DMS114 treated with DMSO at 0.1 percent for 48 hours (cell line): ENCODE measurements around the gene RBM3.
"Not testable (repeated sequence)": the region's sequence is repeated elsewhere in the genome, so short reads cannot be mapped to it uniquely, and the experiment has no call there.

Experiments
- DNase-seq: peaks from one replicate; lab custom pipeline; 2025; ENCODE audit not compliant: unreplicated experiment; lab: John Stamatoyannopoulos, UW

The RBM3 gene

DNA sequence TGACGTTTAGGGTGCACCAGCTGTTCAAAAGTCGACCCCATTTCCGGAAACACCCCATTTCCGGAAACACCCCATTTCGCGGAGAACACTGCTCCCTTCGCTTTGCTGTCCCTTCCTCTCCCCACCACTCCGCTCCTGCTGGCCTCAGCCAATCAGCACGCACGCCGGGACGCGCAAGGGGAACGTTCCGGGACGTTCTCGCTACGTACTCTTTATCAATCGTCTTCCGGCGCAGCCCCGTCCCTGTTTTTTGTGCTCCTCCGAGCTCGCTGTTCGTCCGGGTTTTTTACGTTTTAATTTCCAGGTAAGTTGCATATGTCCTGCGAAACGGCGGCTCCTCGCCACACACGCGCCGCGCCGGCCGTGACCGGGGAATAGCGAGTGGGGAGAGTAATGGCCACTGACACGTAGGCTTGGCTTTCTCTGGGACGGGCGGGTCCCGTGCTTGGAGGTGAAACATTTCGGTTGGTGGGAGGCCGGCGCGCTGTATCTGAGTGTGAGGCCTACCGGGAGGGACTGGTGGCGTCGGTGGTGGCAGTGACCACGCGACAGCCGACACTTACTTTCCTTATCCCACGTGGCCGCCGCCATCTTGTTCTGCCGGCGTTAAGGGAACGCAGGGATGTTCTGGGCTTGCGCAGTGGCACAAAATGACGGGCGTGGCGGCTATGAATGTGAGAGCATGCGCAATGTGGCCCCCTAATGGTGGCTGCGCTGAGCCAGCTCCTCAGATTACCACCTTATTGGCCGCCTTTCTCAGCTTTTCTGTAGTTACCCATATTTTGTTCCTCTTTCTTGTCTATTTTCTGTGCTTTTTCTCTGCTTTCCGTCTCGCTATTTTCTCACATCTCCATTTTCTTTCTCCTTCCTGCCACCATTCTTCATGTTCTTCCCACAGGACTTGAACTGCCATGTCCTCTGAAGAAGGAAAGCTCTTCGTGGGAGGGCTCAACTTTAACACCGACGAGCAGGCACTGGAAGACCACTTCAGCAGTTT lies at the start of gene RBM3:
RBM3 (plus strand) TSS at position 215 of the 997 bp plus-strand sequence; CDS start at position 912, 697 bp downstream.
- DNase-seq, result peak; percentile 80

DNA sequence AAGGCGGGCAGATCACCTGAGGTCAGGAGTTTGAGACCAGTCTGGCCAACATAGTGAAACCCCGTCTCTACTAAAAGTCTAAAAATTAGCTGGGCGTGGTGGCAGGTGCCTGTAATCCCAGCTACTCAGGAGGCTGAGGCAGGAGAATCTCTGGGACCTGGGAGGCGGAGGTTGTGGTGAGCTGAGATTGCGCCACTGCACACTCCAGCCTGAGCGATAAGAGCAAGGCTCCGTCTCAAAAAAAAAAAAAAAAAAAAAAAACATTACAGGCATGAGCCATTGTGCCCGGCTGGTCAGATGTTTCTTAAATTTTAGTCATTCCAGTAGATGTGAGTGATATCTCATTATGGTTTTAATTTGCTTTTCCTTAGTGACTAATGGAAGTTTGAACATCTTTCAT lies 48.4 kb upstream of the RBM3 start:
- not testable (repeated sequence) for DNase-seq

DNA sequence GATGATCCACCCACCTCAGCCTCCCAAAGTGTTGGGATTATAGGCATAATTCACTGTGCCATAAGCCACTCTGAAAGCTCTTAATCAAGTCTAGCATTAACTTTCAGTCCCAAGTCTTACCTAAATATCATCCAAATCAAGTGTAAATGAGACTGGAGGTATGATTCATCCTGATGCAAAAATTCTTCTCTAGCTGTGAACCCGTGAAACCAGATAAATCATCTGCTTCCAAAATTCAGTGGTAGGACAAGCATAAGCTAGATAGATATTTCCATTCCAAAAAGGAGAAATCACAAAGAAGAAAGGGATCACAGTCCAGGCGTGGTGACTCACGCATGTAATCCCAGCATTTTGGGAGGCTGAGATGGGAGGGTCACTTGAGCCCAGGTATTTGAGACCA lies 43.5 kb upstream of the RBM3 start:
- DNase-seq, result no peak

DNA sequence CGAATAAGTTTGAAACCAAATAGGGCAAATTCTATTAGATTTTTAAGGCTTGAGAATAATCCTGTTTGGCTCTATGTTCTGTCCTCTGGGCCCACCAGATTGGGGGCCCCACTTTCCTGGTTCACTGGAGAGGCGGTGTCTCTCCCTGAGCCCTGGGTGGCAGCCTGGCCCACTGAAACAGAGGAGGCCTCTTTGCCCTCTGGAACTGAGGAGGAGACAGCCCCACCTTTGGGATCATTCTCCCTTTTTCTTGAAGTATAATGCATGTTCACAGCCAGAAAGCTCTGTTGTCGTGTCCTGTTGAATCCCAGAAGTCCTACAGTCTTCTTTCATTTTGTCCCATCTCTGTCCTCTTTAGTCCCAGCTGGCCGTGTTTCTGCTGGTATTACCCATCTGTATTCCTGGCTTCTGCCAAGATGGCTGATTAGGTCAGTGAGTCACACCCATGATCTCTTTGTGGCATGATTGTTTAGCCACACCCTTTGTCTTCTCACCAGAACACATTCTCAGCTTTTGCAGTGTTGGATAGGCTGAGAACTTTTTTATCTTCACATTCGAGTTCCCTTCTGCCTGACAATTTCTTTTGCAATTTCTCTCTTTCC lies 42.8 kb upstream of the RBM3 start:
- DNase-seq, result no peak

DNA sequence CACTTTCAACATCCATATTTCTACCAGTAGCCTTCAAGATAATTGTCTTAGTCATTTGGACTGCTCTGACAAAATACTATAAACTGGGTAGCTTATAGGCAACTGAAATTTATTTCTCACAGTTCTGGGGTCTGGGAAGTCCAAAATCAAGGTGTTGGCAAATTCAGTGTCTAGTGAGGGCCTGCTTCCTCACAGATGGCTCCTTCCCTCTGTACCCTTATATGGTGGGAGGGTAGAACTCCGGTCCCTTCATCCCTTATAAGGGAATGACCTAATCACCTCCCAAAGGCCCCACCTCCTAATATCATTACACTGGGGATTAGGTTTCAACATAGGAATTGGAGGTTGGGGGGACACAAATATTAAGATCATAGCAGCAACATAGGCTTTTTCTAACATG lies 42.1 kb upstream of the RBM3 start:
- no peak for DNase-seq

DNA sequence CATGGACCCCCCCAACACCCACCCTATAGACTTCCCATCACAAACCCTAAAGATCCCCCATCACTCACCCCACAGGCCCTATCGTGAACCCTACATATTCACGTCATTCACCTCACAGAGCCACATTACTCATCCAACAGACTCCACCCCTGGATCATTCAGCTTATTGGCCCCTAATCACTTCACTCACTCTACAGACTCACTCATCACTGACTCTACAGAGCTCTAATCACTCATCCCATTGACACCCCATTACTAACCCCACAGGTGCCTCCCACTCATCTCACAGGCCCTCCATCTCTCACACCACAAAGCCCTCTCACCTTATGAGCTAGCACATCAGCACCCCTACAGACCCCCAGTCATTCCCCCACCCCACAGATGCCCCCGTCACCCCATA lies 41.1 kb upstream of the RBM3 start:
- no peak for DNase-seq

DNA sequence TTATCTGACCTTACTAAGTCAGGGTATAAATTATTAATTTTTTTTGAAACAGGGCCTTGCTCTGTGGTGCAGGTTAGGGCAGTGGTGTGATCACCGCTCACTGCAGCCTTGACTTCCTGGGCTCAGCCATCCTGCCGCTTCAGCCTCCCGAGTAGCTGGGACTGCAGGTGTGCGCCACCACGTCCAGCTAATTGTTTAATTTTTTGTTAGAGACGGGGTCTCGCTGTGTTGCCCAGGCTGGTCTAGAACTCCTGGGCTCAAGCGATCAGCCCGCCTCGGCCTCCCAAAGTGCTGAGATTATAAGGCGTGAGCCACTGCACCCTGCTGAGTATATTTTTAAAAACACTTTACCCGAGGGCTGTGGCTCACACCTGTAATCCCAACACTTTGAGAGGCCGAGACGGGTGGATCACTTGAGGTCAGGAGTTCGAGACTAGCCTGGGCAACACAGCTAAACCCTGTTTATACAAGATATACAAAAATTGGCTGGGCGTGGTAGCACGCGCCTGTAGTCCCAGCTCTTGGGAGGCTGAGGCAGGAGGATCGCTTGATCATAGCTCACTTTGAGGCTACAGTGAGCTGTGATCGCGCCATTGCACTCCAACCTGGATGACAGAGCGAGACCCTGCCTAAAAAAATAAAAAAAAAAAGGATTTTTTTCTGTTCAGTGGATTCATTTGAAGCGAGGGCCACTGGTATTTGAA lies 35.5 kb upstream of the RBM3 start:
- DNase-seq, result no peak

DNA sequence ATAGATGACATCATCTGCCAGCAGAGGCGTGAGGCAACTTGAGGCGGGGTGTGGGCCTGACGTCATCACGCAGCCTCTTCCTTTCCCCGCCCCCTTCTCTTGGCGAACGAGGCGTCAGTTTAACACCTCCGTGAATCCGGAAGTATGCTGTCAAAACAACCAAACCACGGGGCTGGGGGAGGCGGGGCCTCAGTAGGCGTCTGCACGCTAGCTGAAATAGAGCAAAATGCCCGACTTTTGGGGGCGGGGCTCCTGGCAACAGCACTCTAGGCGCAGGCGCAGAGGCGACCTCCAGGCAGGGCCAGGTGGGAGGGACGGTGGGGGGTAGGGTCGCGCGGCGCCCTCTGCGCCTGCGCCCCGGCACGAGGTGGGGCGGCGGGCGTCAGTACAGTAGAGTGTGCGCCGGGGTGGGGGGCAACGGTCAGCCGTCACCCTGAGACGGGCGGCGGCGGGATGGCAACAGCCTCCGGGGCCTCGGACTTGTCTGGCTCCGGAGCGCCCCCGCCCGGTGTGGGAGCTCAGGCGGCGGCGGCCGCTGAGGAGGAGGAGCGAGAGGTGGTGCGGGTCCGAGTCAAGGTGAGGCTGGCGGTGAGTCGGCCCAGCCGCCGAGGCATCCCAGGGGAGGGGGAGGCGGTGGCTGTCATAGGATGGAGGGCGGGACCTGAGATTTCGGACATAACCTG lies 34.8 kb upstream of the RBM3 start, which contains the start of gene TBC1D25:
TBC1D25 (plus strand) TSS at position 370 of the 683 bp plus-strand sequence; CDS start at position 454, 84 bp downstream.
- peak; percentile 91 for DNase-seq

DNA sequence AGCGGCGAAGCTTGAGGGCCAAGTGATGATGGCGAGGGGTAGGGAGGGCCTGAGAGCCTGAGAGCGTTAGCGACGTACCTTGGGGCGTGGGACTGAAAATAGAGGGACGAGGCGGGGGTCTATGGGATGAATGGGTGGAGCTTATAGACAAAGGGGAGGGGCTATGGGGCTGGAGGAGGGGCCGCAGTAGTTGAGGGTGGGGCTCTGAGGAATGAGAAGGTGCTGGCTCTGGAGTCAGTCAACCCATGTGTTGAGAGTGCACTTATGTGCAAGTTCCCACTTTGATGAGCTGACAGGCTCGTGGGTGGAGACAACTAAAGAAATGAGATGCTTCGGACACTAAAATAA lies 34.3 kb upstream of the RBM3 start:
- DNase-seq, result no peak

DNA sequence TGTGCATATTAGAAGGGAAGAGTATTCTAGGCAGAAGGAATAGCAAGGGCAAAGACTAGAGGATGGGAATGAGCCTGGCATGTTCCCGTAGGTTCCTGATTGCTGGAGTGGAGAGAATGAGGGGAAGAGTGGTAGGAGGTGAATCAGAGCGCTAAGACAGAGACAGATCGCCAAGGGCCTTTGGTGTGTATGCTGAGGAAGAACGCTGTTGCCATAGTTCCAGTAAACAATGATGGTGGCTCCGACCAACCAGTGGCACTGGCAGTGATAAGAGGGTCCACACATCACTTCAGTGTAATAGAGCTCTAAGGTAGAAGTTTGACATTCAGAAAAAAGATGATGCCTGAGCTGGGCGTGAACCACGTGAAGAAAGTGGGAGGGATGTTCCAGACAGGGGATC lies 33.8 kb upstream of the RBM3 start:
- DNase-seq, result no peak

DNA sequence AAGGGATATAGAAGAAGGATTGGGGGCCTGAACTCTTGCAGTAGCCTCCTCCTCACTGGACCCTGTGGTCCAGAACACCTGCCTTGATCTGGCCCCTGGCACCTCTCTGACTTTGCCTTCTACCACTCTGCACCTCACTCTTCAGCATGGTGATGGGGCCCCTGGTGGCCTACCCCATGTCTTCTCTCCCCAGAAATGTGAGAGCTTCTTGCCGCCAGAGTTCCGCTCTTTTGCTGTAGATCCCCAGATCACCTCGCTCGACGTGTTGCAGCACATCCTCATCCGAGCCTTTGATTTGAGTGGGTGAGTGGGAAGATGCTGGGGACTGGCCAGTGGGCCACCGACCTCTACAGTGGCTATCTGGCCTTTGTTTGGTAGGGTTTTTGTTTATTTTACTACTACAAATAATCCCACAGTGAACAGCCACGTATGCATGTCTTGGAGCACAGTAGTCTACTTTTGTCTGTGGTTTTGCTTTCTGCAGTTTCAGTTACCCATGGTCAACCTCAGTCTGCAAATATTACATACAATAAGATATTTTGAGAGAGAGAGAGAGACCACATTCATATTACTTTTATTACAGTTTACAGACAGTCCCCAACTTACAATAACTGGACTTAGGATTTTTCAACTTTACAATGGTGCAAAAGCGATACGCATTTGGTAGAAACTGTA lies 33.0 kb upstream of the RBM3 start:
- DNase-seq, result no peak

DNA sequence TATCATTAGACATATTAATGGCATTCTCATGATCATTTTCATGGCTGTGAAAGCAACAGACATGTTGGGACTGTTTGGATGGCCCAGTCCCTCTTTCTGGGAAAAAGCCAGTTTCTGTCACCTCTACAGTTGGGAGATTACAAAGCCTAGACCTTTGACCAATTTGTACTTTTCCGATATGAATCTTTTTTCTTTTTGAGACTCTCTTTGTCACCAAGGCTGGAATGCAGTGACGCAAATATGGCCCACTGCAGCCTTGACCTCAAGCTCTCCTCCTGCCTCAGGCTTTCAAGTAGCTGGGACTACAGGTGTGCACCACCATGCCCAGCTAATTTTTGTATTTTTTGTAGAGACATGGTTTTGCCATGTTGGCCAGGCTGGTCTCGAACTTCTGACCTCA lies 25.4 kb upstream of the RBM3 start:
- DNase-seq, result no peak

DNA sequence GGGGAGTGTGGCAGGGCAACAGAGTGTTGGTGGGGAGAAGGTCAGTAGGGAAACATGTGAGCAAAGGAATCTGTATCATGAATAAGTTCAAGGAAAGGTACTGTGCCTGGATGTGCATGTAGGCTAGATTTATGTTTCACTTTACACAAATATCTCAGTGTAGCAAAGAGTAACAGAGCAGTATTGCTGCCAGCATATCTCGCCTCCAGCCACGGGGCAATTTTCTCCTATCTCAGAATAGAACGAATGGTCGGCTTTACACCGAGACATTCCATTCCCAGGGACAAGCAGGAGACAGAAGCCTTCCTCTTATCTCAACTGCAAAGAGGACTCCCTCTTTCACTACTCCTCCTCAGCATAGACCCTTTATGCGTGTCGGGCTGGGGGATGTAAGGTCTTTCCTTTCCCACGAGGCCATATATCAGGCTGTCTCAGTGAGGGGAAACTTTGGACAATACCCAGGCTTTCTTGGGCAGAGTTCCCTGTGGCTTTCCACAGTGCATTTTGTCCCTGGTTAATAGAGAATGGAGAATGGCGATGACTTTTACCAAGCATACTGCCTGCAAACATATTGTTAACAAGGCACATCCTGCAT lies 18.5 kb upstream of the RBM3 start:
- DNase-seq, result not testable (repeated sequence)

DNA sequence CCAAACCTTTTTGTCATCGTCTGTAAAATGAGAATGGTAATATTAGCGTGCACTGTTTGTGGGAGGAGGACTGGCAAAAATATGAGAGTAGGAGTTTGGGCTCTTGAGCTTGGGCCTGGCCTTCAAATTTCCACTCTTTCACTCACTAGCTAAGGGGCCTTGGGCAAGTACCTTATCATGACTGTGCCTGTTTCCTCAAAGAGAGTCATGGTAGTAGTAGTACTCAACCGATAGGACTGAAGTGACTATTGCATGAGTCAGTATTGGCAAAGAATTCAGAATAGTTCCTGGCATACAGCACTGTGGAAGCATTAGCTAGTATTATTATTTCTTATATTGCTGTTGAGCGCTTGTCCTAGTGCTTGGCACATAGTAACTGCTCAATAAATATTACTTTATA lies 16.0 kb upstream of the RBM3 start:
- DNase-seq, result no peak

DNA sequence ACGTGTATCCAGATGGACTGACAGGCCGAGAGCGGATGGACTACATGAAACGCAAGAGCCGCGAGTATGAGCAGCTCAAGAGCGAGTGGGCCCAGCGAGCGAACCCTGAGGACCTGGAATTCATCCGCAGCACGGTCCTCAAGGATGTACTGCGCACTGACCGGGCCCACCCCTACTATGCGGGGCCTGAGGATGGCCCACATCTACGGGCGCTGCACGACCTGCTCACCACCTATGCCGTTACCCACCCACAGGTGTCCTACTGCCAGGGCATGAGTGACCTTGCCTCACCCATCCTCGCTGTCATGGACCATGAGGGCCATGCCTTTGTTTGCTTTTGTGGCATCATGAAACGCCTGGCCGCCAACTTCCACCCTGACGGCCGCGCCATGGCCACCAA lies 14.6 kb upstream of the RBM3 start:
- DNase-seq, result no peak

DNA sequence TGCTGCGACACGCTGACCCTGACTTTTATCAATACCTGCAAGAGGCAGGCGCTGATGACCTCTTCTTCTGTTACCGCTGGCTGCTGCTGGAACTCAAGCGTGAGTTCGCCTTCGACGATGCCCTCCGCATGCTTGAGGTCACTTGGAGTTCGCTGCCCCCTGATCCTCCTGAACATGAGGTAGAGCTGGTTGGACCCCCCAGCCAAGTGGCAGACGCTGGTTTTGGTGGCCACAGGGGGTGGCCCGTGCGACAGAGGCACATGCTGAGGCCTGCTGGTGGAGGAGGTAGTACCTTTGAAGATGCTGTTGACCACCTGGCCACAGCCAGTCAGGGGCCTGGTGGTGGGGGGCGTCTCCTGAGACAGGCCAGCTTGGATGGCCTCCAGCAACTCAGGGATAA lies 14.2 kb upstream of the RBM3 start:
- DNase-seq, result no peak

DNA sequence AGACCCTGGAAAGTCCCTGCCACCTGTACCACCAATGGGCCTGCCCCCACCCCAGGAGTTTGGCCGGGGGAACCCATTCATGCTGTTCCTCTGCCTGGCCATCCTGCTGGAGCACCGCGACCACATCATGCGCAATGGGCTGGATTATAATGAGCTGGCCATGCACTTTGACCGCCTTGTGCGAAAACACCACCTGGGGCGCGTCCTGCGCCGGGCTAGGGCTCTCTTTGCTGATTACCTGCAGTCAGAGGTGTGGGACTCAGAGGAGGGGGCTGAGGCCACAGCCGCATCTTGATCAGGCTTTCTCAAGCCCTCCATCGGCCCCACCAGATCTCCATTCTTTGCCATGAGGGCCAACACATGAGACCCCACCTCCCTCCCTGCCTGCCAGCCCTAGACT lies 13.6 kb upstream of the RBM3 start:
- no peak for DNase-seq

DNA sequence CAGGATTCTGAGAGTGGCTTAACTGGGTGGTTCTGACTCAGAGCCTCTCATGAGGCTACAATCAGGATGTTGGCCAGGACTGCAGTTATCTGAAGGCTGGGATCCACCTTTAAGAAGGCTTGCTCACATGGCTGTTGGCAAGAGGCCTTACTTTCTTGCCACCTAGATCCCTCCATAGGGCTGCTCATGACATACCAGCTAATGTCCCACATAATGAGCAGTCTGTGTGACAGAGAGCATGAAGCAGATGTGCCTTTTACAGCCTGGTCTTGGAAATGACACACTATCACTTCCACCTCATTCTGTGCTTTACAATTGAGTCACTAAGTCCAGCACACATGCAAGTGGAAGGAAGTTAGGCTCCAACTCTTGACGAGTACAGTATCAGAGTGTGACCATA lies 4.3 kb upstream of the RBM3 start:
- DNase-seq, result no peak

DNA sequence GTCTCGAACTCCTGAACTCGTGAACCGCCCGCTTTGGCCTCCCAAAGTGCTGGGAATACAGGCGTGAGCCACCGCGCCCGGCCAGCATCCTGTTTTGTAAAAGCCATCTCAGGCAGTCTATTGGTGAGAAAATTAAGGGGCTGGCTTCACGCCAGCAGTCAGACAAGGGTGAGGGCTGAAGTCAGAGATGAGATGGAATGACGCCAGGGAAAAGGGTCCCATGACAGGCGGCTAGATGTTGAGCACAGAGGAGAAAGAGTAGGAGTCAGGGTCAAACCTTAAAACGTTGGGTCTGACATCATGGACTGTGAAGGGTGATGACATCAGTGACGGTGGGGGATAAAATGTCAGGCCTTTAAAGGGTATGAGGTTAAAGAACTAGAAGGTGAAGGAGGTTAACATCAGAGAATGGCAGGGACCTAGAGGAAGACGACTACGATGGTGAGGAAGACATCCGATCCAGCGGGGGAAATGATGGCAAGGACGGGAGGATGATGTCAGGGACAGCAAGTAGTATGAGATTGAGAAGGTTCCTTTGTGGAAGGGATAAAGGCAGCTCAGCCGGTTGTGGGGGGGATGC lies 504 bp upstream of the RBM3 start:
- no peak for DNase-seq

DNA sequence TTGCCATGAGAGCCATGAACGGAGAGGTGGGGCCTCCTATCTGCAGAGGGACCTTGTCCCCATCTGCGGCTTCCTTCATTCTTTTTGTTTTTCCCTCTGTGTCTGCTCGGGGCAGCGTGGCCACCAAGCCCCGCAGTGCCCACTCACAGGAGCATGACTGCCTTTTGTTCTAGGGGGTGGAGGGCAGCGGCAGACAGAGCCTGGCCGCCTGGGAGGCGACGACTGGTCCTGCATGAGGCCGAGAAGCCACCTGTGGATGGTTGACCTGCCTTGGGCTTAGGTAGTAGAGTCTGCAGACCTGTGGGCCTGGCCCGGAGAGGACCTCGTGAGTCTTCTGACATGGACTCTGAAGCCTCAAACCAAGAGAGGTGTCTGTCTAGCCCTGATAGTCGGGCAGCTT lies 1.4 kb downstream of the RBM3 start:
- no peak for DNase-seq
